ENCODE measurements around the gene ITGA5.

ITGA5 gene

GRCh38 chr12:54349036-54349435 is 70.0 kb downstream of the ITGA5 start:
- no peak for DNase-seq
